Transverse colon (tissue), 3 donors: ENCODE measurements around the gene ERICH2.

Experiments used
- POLR2A ChIP-seq: fragments of 450-650 bp; IDR thresholded peaks from one replicate; pipeline ENCODE4 v1.6.1; 2016; ENCODE audit warnings: antibody characterized with exemption, mild to moderate bottlenecking, moderate library complexity
- POLR2AphosphoS5 ChIP-seq, 3 donors: sonication (generic); formaldehyde crosslinking; IDR thresholded peaks; one replicate each; pipeline ENCODE4 v1.6.1; 2016; ENCODE audit warnings: antibody characterized with exemption in 3 of 3

DNA sequence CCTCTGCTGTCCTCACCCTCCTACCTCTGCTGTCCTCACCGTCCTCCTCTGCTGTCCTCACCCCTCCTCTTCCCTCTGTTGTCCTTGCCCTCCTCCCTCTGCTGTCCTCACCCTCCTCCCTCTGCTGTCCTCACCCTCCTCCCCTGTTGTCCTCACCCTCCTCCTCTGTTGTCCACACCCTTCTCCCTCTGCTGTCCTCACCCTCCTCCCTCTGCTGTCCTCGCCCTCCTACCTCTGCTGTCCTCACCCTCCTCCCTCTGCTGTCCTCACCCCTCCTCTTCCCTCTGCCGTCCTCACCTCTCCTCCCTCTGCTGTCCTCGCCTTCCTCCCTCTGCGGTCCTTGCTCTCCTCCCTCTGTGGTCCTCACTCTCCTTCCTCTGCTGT is 58.3 kb downstream of the ERICH2 start:
- TF ChIP-seq POLR2A, result no peak
- TF ChIP-seq POLR2AphosphoS5 (IDR thresholded peaks at IDR 0.05), result no peak
